Myocyte (in vitro differentiated cells): ENCODE results near the gene DIAPH3. TPM values are rescaled to one million over a fixed set of nuclear protein-coding genes. Genes with fewer than 3 reads are reported as not detected.
A peak's percentile ranks its signal among the peaks of the same experiment; 100 is the strongest.
"Not testable (repeated sequence)": the region's sequence is repeated elsewhere in the genome, so short reads cannot be mapped to it uniquely, and the experiment has no call there.

Experiments used
- DNase-seq: peaks from one replicate; pipeline ENCODE4 v3.0.0-alpha.2; 2012; ENCODE audit warnings: low read depth
- polyA plus RNA-seq: library from polyadenylated mRNA; unstranded; fragments of >200 nt; gene quantifications from one replicate; pipeline ENCODE4 v1.2.1, GENCODE V29; 2012; ENCODE audit warnings: missing spikeins
- total RNA-seq: library from RNA; depleted of rRNA; stranded (reverse); fragments of >200 nt; gene quantifications from 2 replicates; pipeline ENCODE4 v1.2.3, GENCODE V29; 2014

DIAPH3 gene, protein sequence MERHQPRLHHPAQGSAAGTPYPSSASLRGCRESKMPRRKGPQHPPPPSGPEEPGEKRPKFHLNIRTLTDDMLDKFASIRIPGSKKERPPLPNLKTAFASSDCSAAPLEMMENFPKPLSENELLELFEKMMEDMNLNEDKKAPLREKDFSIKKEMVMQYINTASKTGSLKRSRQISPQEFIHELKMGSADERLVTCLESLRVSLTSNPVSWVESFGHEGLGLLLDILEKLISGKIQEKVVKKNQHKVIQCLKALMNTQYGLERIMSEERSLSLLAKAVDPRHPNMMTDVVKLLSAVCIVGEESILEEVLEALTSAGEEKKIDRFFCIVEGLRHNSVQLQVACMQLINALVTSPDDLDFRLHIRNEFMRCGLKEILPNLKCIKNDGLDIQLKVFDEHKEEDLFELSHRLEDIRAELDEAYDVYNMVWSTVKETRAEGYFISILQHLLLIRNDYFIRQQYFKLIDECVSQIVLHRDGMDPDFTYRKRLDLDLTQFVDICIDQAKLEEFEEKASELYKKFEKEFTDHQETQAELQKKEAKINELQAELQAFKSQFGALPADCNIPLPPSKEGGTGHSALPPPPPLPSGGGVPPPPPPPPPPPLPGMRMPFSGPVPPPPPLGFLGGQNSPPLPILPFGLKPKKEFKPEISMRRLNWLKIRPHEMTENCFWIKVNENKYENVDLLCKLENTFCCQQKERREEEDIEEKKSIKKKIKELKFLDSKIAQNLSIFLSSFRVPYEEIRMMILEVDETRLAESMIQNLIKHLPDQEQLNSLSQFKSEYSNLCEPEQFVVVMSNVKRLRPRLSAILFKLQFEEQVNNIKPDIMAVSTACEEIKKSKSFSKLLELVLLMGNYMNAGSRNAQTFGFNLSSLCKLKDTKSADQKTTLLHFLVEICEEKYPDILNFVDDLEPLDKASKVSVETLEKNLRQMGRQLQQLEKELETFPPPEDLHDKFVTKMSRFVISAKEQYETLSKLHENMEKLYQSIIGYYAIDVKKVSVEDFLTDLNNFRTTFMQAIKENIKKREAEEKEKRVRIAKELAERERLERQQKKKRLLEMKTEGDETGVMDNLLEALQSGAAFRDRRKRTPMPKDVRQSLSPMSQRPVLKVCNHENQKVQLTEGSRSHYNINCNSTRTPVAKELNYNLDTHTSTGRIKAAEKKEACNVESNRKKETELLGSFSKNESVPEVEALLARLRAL
- 3.2 and 5.3 TPM in 2 replicates for total RNA-seq
- polyA plus RNA-seq = 2.1 TPM

DNA sequence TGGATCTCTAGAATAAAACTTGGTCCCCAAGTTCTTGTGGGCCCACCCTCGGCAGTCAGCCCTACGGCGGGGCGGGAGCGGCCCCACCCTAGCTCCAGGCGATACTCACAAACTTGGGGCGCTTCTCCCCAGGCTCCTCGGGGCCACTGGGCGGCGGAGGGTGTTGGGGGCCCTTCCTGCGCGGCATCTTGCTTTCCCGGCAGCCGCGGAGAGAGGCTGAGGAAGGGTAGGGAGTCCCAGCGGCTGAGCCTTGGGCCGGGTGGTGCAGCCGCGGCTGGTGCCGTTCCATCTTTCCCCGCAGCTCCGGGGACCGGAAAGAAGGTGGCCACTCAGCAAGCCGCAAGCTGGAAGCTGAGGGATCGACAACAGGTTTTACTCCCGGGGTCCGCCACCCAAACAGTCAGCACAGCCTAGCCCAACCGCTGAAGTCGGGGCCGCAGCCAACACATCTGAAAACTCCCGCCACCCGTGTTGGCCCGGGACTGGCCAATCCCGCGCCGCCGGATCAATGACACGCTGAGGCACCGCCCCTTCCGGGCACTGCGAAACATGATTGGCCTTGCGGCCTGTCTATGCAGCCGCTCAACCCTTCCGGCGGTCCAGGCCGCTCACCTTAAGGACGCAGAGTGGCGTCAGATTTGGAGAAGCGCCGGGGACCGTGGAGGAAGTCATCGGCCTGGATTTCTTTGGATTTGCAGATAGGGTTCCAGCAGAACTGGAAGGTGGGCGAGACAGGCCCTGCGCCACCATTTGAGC, at the start of gene DIAPH3:
DIAPH3 (minus strand) TSS at position 451 of the 756 bp plus-strand sequence; CDS start at position 289, 162 bp downstream.
- DNase-seq = peak; percentile 97

DNA sequence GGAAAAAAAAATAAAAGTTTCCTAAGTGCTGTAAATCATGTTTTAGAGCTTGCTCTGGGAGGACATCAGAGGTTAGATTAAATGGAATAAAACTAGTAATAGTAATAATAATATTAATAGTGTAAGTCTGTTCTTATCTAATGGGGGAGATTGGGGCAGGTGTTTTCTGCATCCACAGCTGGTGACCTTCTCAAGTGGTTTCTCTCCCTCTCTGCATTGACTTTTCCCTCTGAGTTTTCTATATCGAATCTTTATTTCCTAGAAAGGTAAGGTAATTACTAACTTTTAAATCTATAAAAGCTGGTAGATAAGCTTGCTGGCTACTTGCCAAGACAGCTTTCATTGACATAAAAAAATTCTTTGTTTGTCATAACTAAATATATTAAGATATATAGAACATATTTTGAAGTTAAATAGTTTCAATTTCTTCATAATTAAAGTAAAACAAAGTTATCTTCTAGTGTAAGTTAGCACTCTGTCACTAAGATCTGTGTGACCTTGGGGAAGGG, 49.6 kb upstream of the DIAPH3 start:
- DNase-seq = no peak

DNA sequence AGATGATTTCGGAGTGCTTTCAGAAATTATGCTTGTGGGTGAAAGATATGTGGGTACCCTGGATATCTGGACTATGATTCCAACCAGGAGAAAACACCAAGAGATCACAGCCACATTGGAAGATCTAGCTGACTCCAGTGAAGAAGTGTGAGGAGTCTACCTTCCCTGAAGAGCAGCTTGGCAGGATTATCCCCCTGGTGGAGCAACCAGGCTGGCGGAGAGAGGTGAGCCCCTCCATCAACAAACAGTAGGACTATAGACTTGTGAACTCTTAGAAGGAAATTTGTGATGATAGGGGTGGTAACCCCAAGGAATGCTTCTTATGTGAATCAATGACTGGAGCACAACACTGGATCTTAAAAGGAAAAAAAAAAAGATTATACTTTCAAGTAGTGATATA, 47.8 kb upstream of the DIAPH3 start:
- DNase-seq = no peak

DNA sequence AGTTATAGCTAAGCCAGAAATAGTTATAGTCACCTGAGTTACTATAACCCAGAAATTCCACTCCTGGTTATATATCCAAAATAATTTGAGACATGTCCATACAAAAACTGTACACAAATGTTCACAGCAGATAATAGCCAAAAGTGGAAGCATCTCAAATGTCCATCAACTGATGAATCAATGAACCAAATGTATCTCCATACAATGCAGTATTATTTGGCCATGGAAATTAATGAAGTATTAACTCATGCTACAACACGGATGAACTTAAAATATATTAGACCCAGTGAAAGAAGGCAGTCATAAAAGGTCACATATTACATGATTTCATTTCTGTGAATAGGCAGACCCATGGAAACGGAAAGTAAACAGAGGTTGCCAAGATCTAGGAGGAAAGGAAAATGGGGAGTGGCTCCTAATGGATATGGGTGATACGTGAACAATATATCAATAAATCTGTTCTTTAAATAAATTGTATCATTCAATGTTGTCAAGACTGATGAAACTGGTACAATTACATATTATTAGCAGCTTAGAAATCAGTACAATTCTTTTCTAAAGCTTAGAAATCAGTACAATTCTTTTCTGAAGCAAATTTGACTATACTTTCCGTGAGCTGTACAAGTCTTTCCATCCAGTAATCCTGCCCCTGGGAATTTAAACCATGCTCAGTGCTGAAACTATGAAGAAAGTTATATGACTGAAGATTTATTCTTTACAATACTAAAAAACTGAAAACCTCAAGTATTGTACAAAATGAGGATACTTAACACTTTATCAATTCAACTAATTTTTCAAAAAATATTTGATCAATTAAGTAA, 47.0 kb upstream of the DIAPH3 start:
- no peak for DNase-seq

DNA sequence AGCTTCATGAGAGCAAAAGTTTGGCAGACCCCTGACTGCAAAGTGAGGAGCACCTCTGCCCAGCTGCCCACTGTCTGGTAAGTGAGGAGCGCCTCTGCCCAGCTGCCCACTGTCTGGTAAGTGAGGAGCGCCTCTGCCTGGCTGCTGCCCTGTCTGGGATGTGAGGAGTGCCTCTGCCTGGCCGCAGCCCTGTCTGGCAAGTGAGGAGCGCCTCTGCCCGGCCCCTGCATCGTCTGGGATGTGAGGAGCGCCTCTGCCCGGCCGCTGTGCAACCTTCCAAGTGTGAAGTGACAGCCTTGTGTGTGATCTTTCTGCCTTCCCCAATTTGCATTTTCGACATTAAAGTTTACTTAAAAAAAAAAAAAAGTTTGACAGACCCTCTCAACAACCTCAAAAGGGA, 41.8 kb upstream of the DIAPH3 start:
- not testable (repeated sequence) for DNase-seq

GRCh38 chr13:60201286-60201685, 37.6 kb upstream of the DIAPH3 start:
- DNase-seq = no peak

GRCh38 chr13:60195893-60196292, 32.2 kb upstream of the DIAPH3 start:
- DNase-seq = not testable (repeated sequence)

GRCh38 chr13:60182907-60183306, 19.2 kb upstream of the DIAPH3 start:
- DNase-seq = no peak

DNA sequence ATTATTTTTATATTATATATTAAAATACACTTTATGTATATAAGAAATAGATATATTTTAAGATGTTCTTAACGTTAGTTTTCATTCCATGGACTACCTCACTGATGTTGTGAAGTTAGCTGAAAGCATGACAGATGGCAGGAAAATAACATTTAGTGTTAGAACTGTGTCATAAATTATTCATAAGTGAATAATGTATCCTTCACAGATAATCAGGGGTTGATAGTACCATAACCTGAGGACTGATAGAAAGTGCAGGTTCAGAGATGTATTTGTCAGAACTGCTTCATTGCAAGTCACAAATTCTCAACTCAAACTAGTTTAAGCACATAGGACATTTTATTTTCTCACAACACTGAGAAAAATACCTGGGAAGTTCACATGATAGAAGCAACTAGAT, 14.6 kb upstream of the DIAPH3 start:
- no peak for DNase-seq

- no peak for DNase-seq
Observed at GRCh38 chr13:60175571-60175970, 11.8 kb upstream of the DIAPH3 start.

- DNase-seq = no peak
Observed at GRCh38 chr13:60174113-60174512, 10.4 kb upstream of the DIAPH3 start.

DNA sequence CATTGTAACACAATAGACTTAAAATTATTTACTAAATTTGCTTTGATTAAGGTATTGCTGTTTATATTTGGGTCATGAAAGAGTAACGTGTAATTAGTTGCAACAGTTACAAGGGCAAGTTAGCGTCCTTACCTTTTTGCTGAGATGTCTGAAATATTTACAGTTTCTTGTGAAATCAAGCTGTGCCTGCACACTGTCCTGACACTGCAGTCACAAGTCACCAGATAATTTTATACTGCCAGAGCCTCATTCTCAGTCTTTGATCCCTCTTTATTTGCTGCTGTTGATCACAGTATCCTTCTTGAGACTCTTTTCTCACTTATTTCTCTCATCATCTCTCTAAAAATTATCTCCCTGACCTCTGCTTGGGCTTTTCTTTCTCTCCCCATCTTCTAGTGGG, 8.4 kb upstream of the DIAPH3 start:
- DNase-seq = no peak

GRCh38 chr13:60170414-60170813, 6.7 kb upstream of the DIAPH3 start:
- DNase-seq = no peak

GRCh38 chr13:60169239-60170031, 5.7 kb upstream of the DIAPH3 start:
- no peak for DNase-seq

- no peak for DNase-seq
Observed at GRCh38 chr13:60167121-60167520, 3.4 kb upstream of the DIAPH3 start.

DNA sequence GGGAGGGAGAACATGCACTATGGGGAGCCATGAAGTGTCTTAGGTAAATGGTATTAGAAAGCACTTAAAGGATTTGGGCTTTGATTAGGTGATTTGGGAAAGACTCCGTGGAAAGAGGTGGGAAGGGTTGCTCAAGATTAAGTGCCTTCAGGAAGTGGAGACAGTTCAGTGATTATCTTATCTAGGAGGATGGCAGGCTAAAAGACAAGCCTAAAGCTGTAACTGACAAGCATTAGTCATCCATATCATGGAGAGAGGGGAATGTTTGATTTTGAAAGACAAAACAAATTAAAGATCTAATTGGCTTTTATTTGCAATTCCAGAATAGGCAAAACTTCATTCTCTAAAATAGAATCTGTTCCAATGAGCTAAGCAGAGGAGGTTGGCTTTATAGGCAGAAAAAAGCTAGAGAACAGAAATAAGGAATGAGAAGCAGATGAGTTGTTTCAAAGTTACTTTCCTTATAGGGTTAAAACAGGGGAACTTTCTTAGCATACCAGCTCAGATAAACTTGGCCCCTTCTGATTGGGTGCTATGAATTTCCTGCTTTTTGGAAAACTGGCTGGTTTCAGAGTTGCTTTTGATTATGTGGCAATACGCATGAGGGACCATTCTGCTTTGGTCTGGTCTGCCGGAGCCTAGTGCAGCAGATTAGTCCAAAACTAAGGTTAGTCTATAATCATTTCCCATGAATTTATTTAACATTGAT, 1.8 kb upstream of the DIAPH3 start:
- no peak for DNase-seq

DNA sequence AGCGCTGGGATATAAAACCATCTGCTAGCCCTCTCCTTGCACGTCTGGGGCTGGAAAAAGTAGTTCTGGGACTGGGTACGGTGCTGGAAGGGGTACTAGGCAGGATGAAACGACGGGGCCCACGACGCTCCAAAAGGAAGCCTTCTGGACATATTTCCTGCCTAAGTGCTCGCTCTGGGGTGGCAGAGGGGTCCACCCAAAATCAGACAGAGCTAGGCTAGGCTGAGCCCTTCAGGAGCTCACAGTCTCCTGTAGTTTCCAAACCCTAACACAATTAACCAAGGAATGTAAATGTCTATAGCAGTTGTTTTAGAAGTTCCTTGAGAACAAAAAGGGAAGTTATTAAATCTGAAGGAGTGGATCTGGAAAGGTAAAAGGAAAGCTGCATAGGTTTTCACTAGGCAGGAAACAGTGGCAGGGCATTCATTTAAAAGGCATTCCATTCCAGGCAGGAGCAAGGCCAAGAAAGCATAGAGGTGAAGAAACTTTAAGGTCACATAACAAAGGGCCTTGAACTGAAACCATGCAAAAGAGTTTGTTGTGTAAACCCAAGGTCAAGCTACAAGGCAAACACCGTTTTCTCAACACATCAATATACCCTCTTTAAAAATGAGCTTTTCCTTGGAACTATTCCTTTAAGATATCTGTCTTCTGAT, 634 bp upstream of the DIAPH3 start:
- DNase-seq = peak; percentile 31

DNA sequence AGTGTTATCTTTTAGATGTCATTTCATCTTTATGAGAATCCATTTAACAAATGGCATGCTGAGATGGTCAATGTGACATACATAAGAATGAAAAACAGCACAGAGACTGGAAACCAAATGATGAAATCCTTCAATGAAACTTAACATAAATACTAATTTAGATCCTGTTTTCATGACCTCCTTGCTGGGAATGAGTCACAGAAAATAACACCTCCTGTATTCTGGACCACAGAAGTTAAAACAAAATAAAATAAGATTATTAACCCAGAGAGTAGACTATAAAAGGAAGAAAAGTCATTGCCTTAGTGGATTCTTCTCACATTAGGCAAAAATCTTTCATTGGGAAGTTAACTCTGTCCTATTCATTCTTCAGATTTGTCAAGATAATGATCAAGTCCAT, 1.6 kb downstream of the DIAPH3 start:
- no peak for DNase-seq
